ENCODE results near the gene KCNIP1. TPM values are rescaled to one million over a fixed set of nuclear protein-coding genes. Genes with fewer than 3 reads are reported as not detected.

KCNIP1 gene
- total RNA-seq, 1 experiment from 2014 or later = not detected

DNA sequence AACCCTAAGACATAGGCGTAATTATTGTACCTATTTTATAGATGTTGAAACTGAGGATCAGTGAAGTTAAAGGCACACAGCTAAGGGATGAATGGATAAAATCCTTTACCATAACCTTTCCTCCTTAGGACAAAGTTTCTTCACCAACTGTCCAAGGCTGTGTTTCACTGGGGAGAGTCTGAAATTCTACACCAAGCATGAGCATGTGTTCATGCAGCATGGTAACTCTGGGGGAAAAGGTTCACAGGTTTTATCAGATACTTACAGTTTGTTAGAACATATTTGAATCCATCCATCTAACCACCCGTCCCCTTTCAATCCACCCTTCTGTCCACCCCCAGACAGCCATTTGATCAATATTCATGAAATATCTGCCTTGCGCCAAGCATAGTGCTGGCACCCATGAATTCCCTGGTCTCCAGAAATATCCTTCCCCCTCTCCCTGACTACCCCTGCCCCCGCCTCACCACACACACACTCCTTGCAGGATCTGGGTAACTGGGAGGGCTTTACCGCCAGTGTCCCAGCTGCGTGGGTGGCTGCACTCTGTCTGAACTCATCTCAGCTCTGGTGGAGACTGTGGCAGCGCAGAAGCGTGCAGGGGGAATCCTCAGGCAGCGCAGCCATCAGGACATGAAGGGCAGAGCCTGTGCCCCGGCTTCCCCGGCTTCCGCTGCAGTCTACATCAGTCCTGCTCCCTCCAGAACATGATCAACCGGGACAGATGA lies 6.3 kb upstream of the KCNIP1 start:
- ATAC-seq (no peak), DNase-seq (ENCODE audit: low read depth, low spot score) (no peak)
- in situ Hi-C loops (cut with HindIII; ENCODE audit: low pct_unique_long_range_greater_than_20kb, low sequenced_read_pairs) = no loop called here
- ChIA-PET CTCF (no interaction called here), POLR2A (no interaction called here)
- no peaks in the 10 kb centered on the region for H3K36me3 ChIP-seq (ENCODE audit: control insufficient read depth, insufficient read depth, low read length)
- no peak overlapping the region for H3K27ac ChIP-seq (ENCODE audit: low read length)
- no peak overlapping the region for H3K4me3 ChIP-seq (ENCODE audit: low read depth in 2 of 2, low read length in 2 of 2)
- peaks cover 2% of the 10 kb centered on the region; the same call in 1 of the 2 replicates for H3K27me3 ChIP-seq (ENCODE audit: control insufficient read depth, insufficient read depth, low read length)
- TF ChIP-seq SIN3A (IDR thresholded peaks at IDR 0.05; ENCODE audit: borderline replicate concordance, insufficient read depth, low read depth, low read length) (no peak), POLR2AphosphoS5 (IDR thresholded peaks at IDR 0.05; ENCODE audit: low read depth, low read length) (no peak), TCF7L2 (IDR thresholded peaks at IDR 0.05; ENCODE audit: low read depth, low read length) (no peak)
- TF ChIP-seq, protein P1, sequence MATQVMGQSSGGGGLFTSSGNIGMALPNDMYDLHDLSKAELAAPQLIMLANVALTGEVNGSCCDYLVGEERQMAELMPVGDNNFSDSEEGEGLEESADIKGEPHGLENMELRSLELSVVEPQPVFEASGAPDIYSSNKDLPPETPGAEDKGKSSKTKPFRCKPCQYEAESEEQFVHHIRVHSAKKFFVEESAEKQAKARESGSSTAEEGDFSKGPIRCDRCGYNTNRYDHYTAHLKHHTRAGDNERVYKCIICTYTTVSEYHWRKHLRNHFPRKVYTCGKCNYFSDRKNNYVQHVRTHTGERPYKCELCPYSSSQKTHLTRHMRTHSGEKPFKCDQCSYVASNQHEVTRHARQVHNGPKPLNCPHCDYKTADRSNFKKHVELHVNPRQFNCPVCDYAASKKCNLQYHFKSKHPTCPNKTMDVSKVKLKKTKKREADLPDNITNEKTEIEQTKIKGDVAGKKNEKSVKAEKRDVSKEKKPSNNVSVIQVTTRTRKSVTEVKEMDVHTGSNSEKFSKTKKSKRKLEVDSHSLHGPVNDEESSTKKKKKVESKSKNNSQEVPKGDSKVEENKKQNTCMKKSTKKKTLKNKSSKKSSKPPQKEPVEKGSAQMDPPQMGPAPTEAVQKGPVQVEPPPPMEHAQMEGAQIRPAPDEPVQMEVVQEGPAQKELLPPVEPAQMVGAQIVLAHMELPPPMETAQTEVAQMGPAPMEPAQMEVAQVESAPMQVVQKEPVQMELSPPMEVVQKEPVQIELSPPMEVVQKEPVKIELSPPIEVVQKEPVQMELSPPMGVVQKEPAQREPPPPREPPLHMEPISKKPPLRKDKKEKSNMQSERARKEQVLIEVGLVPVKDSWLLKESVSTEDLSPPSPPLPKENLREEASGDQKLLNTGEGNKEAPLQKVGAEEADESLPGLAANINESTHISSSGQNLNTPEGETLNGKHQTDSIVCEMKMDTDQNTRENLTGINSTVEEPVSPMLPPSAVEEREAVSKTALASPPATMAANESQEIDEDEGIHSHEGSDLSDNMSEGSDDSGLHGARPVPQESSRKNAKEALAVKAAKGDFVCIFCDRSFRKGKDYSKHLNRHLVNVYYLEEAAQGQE (IDR thresholded peaks at IDR 0.05; ENCODE audit: insufficient read depth in 1 of 2, low read depth in 2 of 2, low read length in 1 of 2) = no peak
- TF ChIP-seq, protein P2, sequence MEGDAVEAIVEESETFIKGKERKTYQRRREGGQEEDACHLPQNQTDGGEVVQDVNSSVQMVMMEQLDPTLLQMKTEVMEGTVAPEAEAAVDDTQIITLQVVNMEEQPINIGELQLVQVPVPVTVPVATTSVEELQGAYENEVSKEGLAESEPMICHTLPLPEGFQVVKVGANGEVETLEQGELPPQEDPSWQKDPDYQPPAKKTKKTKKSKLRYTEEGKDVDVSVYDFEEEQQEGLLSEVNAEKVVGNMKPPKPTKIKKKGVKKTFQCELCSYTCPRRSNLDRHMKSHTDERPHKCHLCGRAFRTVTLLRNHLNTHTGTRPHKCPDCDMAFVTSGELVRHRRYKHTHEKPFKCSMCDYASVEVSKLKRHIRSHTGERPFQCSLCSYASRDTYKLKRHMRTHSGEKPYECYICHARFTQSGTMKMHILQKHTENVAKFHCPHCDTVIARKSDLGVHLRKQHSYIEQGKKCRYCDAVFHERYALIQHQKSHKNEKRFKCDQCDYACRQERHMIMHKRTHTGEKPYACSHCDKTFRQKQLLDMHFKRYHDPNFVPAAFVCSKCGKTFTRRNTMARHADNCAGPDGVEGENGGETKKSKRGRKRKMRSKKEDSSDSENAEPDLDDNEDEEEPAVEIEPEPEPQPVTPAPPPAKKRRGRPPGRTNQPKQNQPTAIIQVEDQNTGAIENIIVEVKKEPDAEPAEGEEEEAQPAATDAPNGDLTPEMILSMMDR (IDR thresholded peaks at IDR 0.05) = no peak
- no peaks in the 10 kb centered on the region for H3K9me3 ChIP-seq (ENCODE audit: control insufficient read depth, insufficient read depth, low read depth, low read length)
- BruUV-seq (replicated peaks) = no TSS peak
- intact Hi-C loops (cut with micrococcal nuclease; ENCODE audit: unreplicated experiment) = no loop called here
- H3K4me1 ChIP-seq (ENCODE audit: control insufficient read depth, insufficient read depth, low read length) = no peaks in the 10 kb centered on the region

DNA sequence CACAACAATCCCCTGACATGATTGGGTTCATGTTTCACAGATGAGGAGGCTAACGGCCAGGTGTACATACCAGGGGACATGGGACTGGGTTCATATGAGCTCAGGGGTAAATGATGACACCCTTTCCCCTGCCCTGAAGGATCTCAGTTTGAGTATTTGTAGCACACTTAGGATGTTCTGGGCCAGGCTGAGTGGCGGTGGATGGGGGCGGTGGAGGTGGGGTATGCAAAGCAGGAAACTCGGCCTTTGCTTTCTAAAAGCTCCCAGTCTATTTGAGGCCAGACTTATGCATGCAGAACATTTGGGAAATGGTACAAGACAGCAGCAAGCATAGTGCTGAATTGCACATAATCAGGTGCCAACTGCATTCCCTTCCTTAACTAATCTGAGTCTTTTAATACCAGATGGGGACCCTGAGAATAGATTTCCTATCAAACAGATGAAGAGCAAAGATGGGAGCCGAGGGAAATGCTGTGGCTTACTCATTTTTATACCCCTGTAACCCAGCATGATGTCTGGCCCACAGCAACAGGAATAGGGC lies 4.9 kb upstream of the KCNIP1 start:
- no peak for TF ChIP-seq SIN3A (IDR thresholded peaks at IDR 0.05; ENCODE audit: borderline replicate concordance, insufficient read depth, low read depth, low read length)
- no peak for TF ChIP-seq TCF7L2 (IDR thresholded peaks at IDR 0.05; ENCODE audit: low read depth, low read length)
- TF ChIP-seq POLR2AphosphoS5 (IDR thresholded peaks at IDR 0.05; ENCODE audit: low read depth, low read length) = no peak
- no TSS peak for BruUV-seq (replicated peaks)
- no peaks in the 10 kb centered on the region for H3K4me1 ChIP-seq (ENCODE audit: control insufficient read depth, insufficient read depth, low read length)
- H3K9me3 ChIP-seq (ENCODE audit: control insufficient read depth, insufficient read depth, low read depth, low read length) = no peaks in the 10 kb centered on the region
- DNase-seq (ENCODE audit: low read depth, low spot score) (no peak), ATAC-seq (no peak)
- ChIA-PET POLR2A (no interaction called here), CTCF (no interaction called here)
- H3K4me3 ChIP-seq (ENCODE audit: low read depth in 2 of 2, low read length in 2 of 2) = no peak overlapping the region
- intact Hi-C loops (cut with micrococcal nuclease; ENCODE audit: unreplicated experiment) = no loop called here
- peaks cover 6% of the 10 kb centered on the region; the same call in 1 of the 2 replicates for H3K27me3 ChIP-seq (ENCODE audit: control insufficient read depth, insufficient read depth, low read length)
- in situ Hi-C loops (cut with HindIII; ENCODE audit: low pct_unique_long_range_greater_than_20kb, low sequenced_read_pairs) = no loop called here
- no peak overlapping the region for H3K27ac ChIP-seq (ENCODE audit: low read length)
- no peaks in the 10 kb centered on the region for H3K36me3 ChIP-seq (ENCODE audit: control insufficient read depth, insufficient read depth, low read length)

DNA sequence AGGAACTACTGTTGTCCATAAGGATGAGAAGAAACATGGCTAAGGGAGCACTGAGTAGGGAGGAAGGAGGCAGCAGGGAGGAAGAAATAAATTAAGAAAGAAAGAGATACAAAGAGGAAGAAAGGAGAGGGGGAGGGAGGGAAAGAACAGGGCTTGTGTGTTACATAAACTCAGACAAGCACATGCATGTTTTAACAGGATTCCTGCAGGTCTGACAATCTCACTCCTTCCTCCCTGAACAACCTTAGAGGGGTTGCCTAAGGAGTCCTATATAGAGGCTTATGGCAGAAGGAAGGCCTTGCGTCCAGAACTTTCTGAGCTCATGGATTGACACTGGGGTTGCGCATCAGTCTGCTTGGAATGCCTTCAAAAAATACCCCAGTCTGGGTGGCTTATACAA lies 4.2 kb upstream of the KCNIP1 start:
- H3K9me3 ChIP-seq (ENCODE audit: control insufficient read depth, insufficient read depth, low read depth, low read length) = no peaks in the 10 kb centered on the region
- in situ Hi-C loops (cut with HindIII; ENCODE audit: low pct_unique_long_range_greater_than_20kb, low sequenced_read_pairs) = no loop called here
- no peak for TF ChIP-seq TCF7L2 (IDR thresholded peaks at IDR 0.05; ENCODE audit: low read depth, low read length)

More for the DNA sequence above, 4.2 kb upstream of the KCNIP1 start:
- Histone ChIP-seq H3K27ac (ENCODE audit: low read length) (no peak overlapping the region), H3K27me3 (ENCODE audit: control insufficient read depth, insufficient read depth, low read length) (peaks cover 8% of the 10 kb centered on the region; the same call in 1 of the 2 replicates), H3K36me3 (ENCODE audit: control insufficient read depth, insufficient read depth, low read length) (no peaks in the 10 kb centered on the region), H3K4me3 (ENCODE audit: low read depth in 2 of 2, low read length in 2 of 2) (no peak overlapping the region), H3K4me1 (ENCODE audit: control insufficient read depth, insufficient read depth, low read length) (no peaks in the 10 kb centered on the region)
- intact Hi-C loops (cut with micrococcal nuclease; ENCODE audit: unreplicated experiment) = no loop called here
- ATAC-seq (no peak), DNase-seq (ENCODE audit: low read depth, low spot score) (no peak)
- POLR2A ChIA-PET = no interaction called here
- BruUV-seq (replicated peaks) = no TSS peak
- CTCF ChIA-PET = no interaction called here

Measured in Panc1 (cell line).